NCI-H82 treated with DMSO at 0.1 percent for 48 hours (cell line): ENCODE measurements around the gene LAPTM4A.
"Not testable (repeated sequence)": the region's sequence is repeated elsewhere in the genome, so short reads cannot be mapped to it uniquely, and the experiment has no call there.

ENCODE experiments used
- DNase-seq: peaks from one replicate; lab custom pipeline; 2025; ENCODE audit not compliant: unreplicated experiment; lab: John Stamatoyannopoulos, UW

The LAPTM4A gene

DNA sequence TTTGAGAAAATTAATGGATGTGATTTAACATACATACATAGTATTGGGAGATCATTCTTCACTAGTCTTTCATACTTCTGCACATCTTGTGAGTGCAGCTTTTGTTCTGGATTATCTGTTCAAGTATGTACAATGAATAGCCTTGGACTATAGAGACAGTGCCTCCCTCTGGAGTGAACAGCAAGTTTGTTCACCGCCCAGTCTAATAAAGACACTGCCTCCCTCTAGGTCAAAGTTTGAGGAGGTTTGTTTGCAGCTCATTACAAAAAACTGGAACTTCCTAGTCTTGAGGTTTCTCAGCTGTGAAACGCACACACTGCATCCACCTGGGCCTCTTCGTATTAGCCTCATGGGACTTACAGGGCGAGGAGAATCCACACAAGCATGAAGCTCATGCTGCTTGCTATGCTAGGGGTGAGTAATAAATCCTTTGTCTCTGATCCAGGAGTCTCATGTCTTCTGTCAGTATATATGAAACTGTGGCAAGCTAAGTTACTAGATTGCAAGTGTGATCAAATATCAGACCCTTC is 26.0 kb upstream of the LAPTM4A start:
- no peak for DNase-seq

DNA sequence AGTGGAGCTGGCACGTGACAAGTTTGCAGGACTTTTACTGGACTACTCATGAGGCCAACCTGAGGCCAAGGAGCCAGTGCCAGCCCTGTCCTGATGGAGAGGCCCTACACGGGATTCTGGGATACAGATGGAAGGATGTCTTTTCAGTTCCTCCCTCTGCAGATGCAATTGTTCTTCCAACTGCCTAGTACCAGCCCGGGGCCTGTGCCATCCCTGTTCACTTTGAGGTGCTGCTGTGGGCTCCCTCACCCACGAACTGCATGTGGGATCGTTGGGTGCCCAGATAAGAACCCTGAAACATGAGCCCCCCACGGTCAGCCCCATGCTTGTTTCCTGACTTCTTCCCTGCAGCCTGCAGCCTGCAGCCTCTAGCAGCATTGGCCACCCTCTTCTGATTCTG is 25.3 kb upstream of the LAPTM4A start:
- no peak for DNase-seq

DNA sequence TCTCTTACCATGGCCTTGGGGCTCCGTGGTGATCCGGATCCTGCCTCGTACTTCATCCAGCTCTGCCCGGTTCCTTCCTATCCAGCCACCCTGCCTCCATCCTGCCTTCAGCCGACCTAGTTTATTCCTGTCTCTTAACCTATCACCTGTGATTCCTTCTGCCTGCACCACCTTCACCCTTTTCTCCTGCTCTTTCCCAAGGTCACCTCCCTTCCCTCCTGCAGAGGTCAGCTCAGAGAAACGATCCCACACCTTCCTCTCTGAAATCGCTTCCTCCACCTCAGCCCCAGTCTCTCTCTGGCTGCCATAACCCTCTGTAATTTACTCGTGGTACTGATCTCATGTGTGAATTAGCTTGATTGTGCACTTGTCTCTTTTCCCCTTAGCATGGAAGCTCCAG is 23.5 kb upstream of the LAPTM4A start:
- DNase-seq: no peak

DNA sequence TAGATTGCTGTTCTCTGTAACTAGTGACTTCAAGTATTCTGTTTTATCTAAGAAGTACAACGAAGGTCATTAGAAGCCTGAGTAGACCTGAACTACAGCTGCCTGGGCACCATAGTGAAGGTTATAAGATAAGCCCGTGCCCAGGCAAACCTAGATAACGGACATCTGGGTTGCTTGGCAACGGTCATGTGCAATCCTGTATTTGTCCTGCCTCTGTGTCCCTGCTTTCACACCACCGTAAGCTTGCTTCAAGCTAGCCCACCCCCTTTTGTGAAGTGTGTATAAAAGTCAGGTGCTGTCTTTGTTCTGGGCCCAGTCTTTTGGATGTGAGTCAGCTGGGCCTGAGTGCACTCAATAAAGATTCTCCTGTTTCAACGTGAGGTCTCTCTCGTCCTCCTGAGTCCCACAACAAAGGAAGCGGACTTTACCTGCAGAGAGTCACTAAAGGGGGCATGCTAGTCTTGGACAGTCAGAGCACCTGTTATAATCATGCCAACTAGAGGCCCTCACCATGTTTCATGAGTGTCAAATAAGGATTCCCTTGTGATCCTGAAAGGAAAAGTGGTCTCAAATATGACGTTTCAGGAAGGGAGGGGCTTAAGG is 22.7 kb upstream of the LAPTM4A start:
- not testable (repeated sequence) for DNase-seq

DNA sequence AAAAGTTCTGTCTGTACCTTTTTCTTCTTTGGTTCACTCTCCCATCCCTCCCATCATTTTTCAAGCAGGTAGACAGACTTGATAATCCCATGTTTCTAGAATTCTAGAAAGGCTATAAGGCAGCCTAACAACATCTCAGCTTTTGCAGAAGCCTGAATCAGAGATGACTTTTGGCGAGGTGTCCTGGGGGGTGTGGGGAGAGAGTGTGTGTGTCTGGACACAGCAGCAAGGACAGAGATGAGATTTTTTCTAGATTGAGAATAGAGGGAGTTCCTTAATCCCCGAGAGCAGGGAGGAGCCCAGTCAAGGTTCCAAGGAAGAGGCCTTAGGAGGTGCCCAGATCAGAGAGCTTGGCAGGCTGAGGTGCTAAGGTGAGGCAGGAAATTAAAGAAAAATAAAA is 22.0 kb upstream of the LAPTM4A start:
- no peak for DNase-seq

DNA sequence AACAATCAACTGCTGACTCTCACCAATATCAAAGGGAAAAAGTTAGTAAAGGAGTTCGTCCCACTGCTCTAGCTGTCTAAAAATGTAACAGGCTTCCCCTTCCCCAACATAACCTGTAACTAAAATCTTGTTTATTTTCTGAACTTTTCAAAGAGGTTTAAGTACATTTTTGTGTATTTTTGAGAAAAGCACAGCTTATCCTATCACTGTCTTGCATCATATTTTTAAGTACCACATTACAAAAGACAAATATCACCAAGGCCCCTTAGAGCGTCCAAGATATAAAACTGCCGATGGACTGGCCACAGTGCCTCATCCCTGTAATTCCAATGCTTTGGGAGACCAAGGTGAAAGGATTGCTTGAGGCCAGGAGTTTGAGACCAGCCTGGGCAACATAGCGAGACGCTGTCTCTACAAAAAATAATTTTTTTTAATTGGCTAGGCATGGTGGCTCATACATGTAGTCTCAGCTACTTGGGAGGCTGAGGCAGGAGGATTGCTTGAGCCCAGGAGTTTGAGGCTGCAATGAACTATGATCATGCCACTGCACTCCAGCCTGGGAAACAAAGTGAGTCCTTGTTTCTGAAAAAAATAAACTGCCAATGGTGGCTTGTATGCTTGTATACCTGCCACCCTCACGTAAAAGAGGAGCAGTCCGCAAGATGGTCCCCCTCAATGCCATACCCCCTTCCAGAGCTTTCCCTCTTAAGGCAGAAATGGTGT is 21.2 kb upstream of the LAPTM4A start:
- DNase-seq: no peak

DNA sequence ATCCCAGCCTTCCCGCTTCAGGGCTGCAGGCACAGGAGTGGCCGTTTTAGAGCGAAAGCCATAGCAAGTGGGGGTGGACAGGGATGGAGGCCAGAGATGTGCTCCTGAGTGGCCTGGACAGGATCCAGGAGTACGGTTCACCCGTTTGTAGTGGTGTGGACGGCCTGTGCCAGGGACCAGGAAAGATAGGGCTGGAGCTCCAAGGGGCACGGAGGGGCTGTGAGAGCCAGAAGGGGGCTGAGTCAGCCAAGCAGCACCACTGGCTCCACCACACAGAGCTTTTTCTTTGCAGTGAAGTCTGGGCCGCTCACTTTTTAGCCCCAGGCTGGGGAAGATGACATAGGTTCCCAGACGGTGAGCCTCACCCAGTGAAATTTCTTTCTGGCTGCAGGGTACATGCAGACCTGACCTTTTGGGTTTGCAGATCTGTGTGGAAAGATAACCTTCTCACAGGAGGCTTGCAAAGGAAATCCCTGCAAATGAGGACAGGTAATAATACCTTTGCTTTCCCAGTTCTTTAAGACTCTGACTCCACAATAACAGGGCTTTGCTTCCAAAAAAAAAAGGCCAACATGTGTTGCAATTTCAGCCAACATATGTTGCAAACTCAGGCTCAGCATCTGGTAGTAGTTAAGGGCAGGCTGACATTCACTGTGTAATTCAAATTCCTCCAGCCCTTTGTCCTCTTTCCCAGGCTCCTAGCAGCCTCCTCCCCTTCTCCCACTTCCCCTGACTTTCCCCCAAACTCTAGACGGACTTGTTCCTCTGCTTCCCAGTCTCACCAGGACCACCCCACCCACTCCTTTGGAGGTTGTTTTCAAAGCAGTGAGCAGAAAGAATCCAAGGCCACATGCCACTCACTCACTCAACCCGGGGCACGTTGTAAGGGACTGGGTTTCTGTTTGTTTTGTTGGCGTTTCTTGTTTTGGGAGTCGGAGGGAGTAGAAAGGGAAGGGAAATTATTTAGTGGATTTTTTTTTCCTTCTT is 20.3 kb upstream of the LAPTM4A start:
- DNase-seq: no peak

DNA sequence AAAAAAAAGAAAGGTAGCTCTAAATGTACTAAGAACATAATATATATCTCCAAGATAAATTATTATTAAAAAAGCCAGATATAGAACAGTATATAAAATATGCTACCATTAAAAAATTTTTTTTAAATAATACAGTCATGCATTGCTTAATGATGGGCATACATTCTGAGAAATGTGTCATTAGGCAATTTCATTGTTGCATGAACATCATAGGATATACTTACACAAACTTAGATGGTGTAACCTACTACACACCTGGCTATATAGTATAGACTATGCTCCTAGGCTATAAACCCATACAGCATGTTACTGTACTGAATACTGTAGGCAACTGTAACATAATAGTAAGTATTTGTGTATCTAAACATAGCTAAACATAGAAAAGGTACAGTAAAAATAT is 18.3 kb upstream of the LAPTM4A start:
- DNase-seq: no peak

DNA sequence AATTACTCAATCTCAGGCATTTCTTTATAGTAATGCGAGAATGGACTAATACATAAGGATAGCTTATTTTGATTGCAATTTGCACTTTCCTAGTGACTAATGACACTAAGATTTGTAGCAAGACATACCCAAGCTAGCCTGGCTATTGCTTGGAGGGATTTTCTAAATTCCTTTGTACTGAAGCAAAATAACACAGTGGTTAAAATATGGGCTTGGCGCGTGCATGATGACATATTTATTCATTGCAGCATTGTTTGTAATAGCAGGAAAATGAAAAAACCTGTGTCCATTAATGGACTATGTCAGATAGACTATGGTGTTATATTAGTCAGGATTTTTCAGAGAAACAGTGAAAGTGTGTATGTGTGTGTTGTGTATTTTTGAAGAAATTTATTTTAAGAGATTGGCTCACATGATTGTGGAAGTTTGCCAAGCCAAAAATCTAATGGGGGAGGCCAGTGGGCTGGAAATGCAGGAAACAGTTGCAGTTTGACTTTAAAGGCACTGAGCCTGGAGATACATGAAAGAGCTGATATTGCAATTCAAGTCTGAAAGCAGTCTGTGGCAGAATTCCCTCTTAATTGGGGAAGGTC is 16.7 kb upstream of the LAPTM4A start:
- no peak for DNase-seq

DNA sequence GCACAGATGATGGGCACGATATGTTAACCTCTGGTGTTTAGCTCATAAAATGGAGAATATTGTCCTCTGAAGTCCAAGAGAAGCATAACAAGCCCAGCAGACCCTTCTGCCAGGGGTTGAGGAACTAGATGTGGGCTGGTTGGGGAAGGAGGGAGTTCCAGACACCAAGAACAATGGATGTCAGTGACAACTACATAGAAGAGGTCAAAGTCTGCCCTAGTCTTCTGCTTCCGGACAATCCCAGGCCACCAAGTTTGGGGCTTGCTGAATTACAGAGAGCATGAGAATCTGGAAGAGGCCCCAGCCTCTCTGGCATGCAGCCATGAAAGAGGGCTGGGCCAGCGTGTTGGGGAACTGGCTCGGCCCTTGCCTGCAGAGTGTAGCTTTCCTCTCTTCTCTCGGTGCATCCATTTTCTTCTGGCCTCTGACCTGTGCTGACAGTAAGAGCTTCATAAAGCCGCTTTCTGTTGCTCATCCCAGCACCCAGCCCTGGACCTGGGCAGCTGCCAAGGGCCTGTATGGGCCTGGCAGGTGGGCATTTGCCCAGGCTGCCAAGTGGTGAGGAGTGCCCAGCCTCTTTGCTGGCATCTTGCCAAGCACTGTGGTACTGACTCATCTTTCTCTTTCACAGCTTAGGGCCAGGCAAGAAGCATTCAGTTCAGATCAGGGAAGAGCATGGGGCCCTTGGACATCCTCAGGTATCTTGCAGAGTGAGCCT is 14.6 kb upstream of the LAPTM4A start:
- no peak for DNase-seq

DNA sequence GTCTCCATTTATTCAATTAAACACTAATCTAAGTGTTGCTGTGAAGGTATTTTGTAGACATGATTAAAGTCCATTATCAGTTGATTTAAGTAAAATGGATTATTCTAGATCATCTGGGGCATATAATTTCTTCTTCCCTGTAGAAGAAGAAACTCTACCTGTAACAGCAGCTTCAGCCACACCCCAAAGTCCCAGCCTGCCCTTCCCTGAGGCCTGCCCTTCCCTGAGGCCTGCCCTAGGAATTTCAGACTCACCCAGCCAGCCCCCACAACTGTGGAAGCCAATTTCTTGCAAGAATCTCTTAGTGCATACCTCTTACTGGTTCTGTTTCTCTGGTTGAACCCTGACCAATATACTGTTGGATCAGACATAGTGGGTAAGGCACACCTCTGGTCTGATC is 13.4 kb upstream of the LAPTM4A start:
- no peak for DNase-seq

DNA sequence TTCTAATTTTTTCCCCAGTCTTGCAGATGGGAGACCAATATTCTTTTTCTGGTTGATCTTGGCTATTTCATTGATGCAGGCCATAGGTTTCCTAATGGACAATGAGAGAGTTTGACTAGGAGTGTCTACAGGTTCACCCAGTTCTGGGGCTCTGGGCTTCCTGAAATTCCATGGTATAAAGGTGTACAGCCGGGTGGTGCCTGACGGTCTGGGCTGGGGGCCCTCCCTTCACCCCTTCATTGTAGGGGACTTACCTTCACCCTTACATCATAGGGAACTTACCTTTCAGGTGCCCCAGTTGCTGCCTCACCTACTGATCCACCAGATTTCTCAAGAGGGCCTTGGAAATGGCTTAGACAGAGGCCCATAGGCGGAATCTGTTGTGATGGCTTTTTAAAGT is 13.0 kb upstream of the LAPTM4A start:
- no peak for DNase-seq

DNA sequence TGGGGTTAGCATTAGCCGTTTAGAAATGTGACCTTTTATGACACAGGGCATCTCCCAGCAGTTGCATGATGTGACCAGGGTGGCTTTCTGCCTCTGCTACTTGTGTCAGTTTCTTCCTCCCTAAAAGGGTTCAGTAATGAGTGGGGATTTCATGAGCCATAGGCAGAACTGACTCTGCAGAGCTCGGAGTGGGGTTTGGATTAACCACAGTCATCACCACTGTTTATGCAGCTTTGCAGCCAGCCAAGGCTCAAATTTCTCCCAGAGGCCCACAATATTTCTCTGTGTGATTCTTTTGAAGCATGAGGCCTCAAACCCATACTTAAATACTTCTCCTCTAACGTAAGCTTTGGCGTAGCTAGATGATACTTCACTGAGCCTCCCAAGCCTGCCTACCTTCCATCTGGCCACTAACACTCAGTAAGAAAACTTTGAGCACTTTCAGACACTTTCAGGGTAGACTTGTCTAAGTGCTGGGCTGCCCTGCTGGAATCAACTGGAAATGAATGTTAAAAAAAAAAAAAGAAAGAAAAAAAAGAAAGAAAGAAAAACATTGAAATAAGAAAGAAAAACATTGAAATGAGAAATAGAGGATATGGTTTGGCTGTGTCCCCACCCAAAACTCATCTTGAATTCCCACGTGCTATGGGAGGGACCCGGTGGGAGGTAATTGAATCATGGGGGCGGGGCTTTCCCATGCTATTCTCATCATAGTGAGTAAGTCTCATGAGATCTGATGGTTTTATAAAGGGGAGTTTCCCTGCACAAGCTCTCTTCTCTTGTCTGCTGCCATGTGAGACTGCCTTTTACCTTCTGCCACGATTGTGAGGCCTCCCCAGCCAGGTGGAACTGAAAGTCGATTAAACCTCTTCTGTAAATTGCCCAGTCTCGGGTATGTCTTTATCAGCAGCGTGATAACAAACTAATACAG is 11.5 kb upstream of the LAPTM4A start:
- DNase-seq: no peak

DNA sequence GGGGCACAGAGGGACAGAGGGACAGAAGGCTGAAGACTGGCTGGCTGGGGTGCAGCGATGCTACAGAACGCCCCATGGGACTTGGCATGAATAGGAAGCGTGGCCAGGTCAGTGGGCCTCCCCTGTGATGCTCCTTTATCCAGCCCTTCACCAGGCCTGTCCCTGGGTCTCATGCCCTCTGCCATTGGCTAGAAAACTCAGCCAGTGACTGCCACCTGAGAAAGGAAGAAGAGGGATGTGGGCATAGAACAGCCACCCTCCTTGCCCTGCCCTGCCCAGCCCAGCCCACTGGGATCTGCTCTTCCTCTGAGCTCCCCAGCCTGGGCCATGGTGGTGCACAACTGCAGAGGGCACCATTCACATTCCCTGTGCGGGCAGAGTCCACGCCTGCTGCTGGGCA is 10.5 kb upstream of the LAPTM4A start:
- DNase-seq: no peak

DNA sequence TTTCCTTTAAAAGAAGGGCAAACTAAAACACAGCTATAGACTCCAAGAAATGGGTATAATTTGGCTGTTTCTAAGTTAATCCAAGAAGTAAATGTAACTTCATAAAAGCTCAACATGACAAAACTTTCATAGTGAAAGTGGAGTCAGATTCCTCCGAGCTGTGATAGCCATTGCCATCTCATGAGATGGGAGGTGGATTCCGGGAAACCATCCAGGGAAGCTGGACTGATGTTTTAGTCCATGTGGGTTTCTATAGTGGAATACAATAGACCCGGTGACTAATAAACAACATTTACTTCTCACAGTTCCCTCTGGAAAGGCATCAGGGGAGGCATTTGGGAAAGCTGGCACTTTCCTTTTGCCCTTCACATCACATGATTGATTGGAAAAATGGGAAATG is 10.0 kb upstream of the LAPTM4A start:
- no peak for DNase-seq

DNA sequence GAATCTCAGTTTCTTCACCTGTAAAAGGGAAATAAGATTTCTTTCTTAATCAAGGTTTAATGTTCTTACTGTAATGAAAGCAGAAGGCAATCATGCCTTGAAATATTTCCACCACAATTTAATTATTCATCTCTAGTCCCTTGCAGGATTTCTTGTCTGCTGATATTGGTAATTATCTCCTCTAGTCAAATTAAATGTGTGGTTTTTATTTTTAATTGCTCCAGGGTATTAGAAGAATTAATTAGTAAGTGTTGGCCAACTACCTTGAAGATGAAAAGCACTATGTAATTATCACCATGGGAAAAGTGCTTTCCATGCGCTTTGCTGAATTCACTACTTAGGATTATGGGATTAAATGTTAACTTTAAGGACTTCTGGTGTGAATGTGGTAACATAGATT is 8.7 kb upstream of the LAPTM4A start:
- DNase-seq: no peak

DNA sequence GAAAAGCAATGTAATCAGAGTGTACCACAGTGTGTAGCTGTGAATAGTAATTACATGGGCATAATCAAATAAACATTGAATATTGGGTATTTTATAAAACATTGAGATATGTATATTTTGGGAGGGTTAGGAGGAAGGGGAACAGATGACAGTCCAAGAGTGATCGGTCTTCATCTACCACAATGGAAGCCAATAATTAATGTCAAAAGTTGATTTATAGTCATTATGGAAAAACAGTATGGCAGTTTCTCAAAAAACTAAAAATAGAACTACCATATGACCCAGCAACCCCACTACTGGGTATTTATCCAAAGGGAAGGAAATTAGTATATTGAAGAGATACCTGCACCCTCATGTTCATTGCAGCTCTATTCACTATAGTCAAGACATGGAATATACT is 5.8 kb upstream of the LAPTM4A start:
- no peak for DNase-seq

DNA sequence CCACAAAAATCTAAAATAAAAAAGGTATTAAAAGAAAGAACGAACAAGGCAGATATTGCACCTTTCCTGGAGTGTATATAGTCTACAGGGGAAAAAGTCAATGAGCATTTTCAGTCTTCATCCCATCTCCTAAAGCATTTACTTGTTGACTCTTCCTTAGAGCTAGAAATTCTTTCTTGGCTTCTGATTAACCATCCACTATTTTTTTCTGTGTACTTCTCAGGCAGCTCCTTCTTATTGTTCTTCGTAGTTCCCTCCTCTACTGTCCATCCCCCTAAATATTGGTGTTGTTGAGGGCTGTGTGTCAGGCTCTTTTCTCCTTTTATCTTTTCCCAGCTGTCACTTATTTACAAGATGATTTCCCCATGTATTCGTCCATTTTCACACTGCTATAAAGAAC is 3.5 kb upstream of the LAPTM4A start:
- no peak for DNase-seq

DNA sequence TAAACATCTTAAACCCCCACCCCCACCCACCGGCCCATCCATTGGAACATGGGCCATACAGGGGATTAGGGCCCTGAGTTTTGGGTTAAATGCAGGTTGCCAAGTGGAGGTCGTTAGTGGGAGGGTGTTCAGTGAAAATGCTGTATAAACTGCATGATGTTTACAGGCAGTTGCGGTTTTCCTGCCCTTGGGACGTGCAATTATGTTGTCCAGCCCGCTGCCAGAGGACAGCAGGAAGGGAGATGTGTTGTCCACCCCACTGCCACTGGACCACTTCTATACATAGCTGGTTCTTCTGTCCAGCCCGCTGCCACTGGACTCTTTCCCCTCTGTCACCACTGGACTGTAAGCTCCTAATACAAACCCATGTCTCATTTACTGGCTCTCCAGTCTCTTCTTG is 2.7 kb upstream of the LAPTM4A start:
- no peak for DNase-seq

DNA sequence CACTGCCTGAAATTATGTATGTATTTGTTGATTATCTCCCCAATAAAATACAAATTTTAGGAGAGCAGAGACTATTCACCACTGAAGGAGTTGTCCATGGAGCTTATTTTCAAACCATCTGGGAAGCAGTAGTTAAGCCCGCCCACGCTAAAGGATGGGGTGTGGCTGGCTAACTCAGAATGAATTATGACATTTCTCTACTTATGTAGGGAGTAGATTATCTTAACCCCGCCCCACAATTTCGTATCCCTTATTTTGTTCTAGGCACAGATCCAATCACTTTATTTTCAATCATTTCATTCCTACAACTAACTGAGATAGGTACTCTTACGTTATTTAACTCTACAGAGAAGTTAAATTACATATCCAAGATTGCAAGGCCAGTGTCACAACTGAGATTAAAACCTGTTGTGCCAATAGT is 1.4 kb upstream of the LAPTM4A start:
- DNase-seq: peak; percentile 60
